IPS DF 19.7 (cell line): ENCODE data around the gene TUBB8.
"Not testable (repeated sequence)": the region's sequence is repeated elsewhere in the genome, so short reads cannot be mapped to it uniquely, and the experiment has no call there.

Experiments
- DNase-seq: peaks from one replicate; pipeline ENCODE4 v3.0.0-alpha.2; 2013; ENCODE audit warnings: low read depth, low spot score

TUBB8 gene

DNA sequence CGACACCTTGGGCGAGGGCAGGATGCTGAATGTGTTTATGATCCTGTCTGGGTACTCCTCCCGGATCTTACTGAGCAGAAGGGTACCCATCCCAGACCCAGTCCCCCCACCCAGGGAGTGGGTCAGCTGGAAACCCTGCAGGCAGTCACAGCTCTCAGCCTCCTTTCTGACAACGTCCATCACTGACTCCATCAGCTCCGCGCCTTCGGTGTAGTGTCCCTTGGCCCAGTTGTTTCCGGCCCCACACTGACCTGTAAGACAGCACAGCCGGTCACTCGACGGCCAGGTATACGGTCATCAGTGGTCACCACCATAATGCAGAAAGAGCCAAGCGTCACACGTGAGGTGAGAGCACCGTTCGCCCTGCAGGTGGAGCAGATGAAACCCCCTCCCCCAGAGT lies 1.2 kb downstream of the TUBB8 start:
- DNase-seq, result not testable (repeated sequence)

DNA sequence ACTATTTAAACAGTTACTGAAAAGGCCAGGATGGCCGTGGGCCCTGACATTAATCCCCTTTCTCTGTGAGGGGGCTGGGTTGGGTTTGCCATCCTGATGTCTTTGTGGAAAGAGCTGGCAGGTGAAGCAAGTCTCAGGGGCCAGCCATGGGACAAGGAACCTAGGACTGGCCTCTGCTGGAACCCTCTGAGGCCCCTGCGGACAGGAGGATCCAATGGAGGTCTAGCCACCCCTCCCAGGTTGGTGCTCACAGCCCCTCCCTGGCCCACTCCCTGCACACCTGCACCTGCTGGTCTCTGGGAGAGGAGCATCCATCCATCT lies 35.8 kb downstream of the TUBB8 start:
- DNase-seq, result not testable (repeated sequence)

GRCh38 chr10:12444-13314 lies 36.4 kb downstream of the TUBB8 start:
- not testable (repeated sequence) for DNase-seq

GRCh38 chr10:11260-11659 lies 37.8 kb downstream of the TUBB8 start:
- not testable (repeated sequence) for DNase-seq

DNA sequence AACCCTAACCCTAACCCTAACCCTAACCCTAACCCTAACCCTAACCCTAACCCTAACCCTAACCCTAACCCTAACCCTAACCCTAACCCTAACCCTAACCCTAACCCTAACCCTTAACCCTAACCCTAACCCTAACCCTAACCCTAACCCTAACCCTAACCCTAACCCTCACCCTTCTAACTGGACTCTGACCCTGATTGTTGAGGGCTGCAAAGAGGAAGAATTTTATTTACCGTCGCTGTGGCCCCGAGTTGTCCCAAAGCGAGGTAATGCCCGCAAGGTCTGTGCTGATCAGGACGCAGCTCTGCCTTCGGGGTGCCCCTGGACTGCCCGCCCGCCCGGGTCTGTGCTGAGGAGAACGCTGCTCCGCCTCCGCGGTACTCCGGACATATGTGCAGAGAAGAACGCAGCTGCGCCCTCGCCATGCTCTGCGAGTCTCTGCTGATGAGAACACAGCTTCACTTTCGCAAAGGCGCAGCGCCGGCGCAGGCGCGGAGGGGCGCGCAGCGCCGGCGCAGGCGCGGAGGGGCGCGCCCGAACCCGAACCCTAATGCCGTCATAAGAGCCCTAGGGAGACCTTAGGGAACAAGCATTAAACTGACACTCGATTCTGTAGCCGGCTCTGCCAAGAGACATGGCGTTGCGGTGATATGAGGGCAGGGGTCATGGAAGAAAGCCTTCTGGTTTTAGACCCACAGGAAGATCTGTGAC lies 38.7 kb downstream of the TUBB8 start:
- DNase-seq, result not testable (repeated sequence)
